Loucy (cell line): Measurements from ENCODE around the gene NUDT9.
"Not testable (repeated sequence)": the region's sequence is repeated elsewhere in the genome, so short reads cannot be mapped to it uniquely, and the experiment has no call there.

Source experiments
- H2AFZ ChIP-seq: fragments of 200-600 bp; sonication (generic); 2 replicates; pipeline ENCODE4 v1.6.0; 2016; ENCODE audit warnings: antibody characterized with exemption, mild to moderate bottlenecking, low read length, moderate library complexity
- H3F3A ChIP-seq: fragments of 200-600 bp; 2 replicates; pipeline ENCODE4 v1.6.0; 2016; ENCODE audit warnings: antibody characterized with exemption, low read depth, mild to moderate bottlenecking
- H3K27me3 ChIP-seq: fragments of 200-600 bp; sonication (generic); 2 replicates; pipeline ENCODE4 v1.6.1; 2014; ENCODE audit warnings: low read length, mild to moderate bottlenecking; ENCODE audit not compliant: insufficient read depth, poor library complexity, severe bottlenecking
- H3K36me3 ChIP-seq: fragments of 200-600 bp; sonication (generic); 2 replicates; pipeline ENCODE4 v1.6.1; 2016; ENCODE audit warnings: low read length; ENCODE audit not compliant: insufficient read depth
- H3K4me1 ChIP-seq: fragments of 200-600 bp; sonication (generic); 2 replicates; pipeline ENCODE4 v1.5.1; 2014; ENCODE audit warnings: low read length, mild to moderate bottlenecking; ENCODE audit not compliant: insufficient read depth, poor library complexity, severe bottlenecking
- H3K4me2 ChIP-seq: fragments of 200-600 bp; sonication (generic); 2 replicates; pipeline ENCODE4 v1.6.0; 2014; ENCODE audit warnings: antibody characterized with exemption, low read length, low read depth, mild to moderate bottlenecking; ENCODE audit not compliant: poor library complexity, severe bottlenecking
- H3K4me3 ChIP-seq: fragments of 200-600 bp; sonication (generic); 2 replicates; pipeline ENCODE4 v1.5.1; 2014; ENCODE audit warnings: low read length, mild to moderate bottlenecking, mixed read lengths; ENCODE audit not compliant: poor library complexity, severe bottlenecking
- H3K79me2 ChIP-seq: fragments of 200-600 bp; sonication (generic); 2 replicates; pipeline ENCODE4 v1.6.1; 2014; ENCODE audit warnings: low read length; ENCODE audit not compliant: insufficient read depth
- H3K9ac ChIP-seq: fragments of 200-600 bp; sonication (generic); 2 replicates; pipeline ENCODE4 v1.6.0; 2014; ENCODE audit warnings: mild to moderate bottlenecking, low read depth, low read length, moderate library complexity; ENCODE audit not compliant: poor library complexity, severe bottlenecking
- H3K9me2 ChIP-seq: fragments of 200-600 bp; sonication (generic); replicated peaks from 2 replicates; pipeline ENCODE4 v1.6.1; 2016; ENCODE audit warnings: low read depth, low read length, mixed read lengths
- H3K9me3 ChIP-seq: fragments of 200-600 bp; sonication (generic); 2 replicates; pipeline ENCODE4 v1.6.1; 2014; ENCODE audit warnings: mild to moderate bottlenecking, antibody characterized with exemption, low read length, low read depth; ENCODE audit not compliant: insufficient read depth
- H4K20me1 ChIP-seq: fragments of 200-600 bp; sonication (generic); 2 replicates; pipeline ENCODE4 v1.6.0; 2014; ENCODE audit warnings: antibody characterized with exemption, low read length, mild to moderate bottlenecking; ENCODE audit not compliant: insufficient read depth, poor library complexity, severe bottlenecking
- CTCF ChIP-seq: fragments of 200-600 bp; sonication (generic); conservative IDR thresholded peaks from 2 replicates; pipeline ENCODE4 v1.5.1; 2014; ENCODE audit warnings: mild to moderate bottlenecking, antibody characterized with exemption, low read length
- EZH2phosphoT487 ChIP-seq: fragments of 200-600 bp; IDR thresholded peaks from 2 replicates; pipeline ENCODE4 v1.6.1; 2018; ENCODE audit warnings: antibody characterized with exemption, mild to moderate bottlenecking, moderate library complexity, borderline replicate concordance

Gene NUDT9

GRCh38 chr4:87406462-87406861 is 15.9 kb upstream of the NUDT9 start:
- Histone ChIP-seq H3K27me3 (no peaks in the 10 kb centered on the region), H3K36me3 (no peaks in the 10 kb centered on the region), H3K79me2 (no peaks in the 10 kb centered on the region), H3K4me1 (no peaks in the 10 kb centered on the region), H3K4me3 (no peak overlapping the region), H3K9me3 (no peaks in the 10 kb centered on the region), H3K9me2 (no peaks in the 10 kb centered on the region), H3K9ac (no peak overlapping the region), H3K4me2 (no peak overlapping the region), H3F3A (no peaks in the 10 kb centered on the region), H4K20me1 (no peaks in the 10 kb centered on the region), H2AFZ (peak overlapping the region; percentile 66; the same call in 1 of the 2 replicates)
- TF ChIP-seq EZH2phosphoT487 (no peak), CTCF (no peak)

GRCh38 chr4:87406902-87407301 is 15.5 kb upstream of the NUDT9 start:
- not testable (repeated sequence) for H3K4me2 ChIP-seq, H3K27me3 ChIP-seq, H3K36me3 ChIP-seq, H3K79me2 ChIP-seq, H3F3A ChIP-seq, H3K4me3 ChIP-seq, H3K9me3 ChIP-seq, H3K9me2 ChIP-seq, H4K20me1 ChIP-seq, H3K4me1 ChIP-seq, H3K9ac ChIP-seq
- peak overlapping the region; percentile 66; the same call in 1 of the 2 replicates for H2AFZ ChIP-seq

GRCh38 chr4:87409420-87409939 is 12.9 kb upstream of the NUDT9 start:
- no peaks in the 10 kb centered on the region for H3K79me2 ChIP-seq
- no peaks in the 10 kb centered on the region for H3K9me3 ChIP-seq
- no peaks in the 10 kb centered on the region for H3K36me3 ChIP-seq
- H3K27me3 ChIP-seq = no peaks in the 10 kb centered on the region
- no peaks in the 10 kb centered on the region for H4K20me1 ChIP-seq
- no peak overlapping the region for H2AFZ ChIP-seq
- no peaks in the 10 kb centered on the region for H3K9me2 ChIP-seq
- H3K9ac ChIP-seq = no peak overlapping the region
- no peak overlapping the region for H3K4me2 ChIP-seq
- no peak overlapping the region for H3K4me3 ChIP-seq
- H3F3A ChIP-seq = no peaks in the 10 kb centered on the region
- TF ChIP-seq CTCF (no peak), EZH2phosphoT487 (no peak)
- no peaks in the 10 kb centered on the region for H3K4me1 ChIP-seq

- Histone ChIP-seq H3K4me1 (no peaks in the 10 kb centered on the region), H3K27me3 (no peaks in the 10 kb centered on the region), H2AFZ (no peak overlapping the region), H3K4me2 (no peak overlapping the region), H3K79me2 (no peaks in the 10 kb centered on the region), H3F3A (no peaks in the 10 kb centered on the region), H4K20me1 (no peaks in the 10 kb centered on the region), H3K9me2 (no peaks in the 10 kb centered on the region), H3K36me3 (no peaks in the 10 kb centered on the region), H3K4me3 (no peak overlapping the region), H3K9ac (no peak overlapping the region), H3K9me3 (no peaks in the 10 kb centered on the region)
- no peak for TF ChIP-seq CTCF
- TF ChIP-seq EZH2phosphoT487 = no peak
Observed at GRCh38 chr4:87410157-87410556, 12.2 kb upstream of the NUDT9 start.
